22Rv1 (cell line): ENCODE results near the gene ALLC.

ENCODE experiments used
- H3K27ac ChIP-seq: fragments of 450-650 bp; 2 replicates; pipeline ENCODE4 v1.5.1; 2017
- CTCF ChIP-seq: fragments of 450-650 bp; IDR thresholded peaks from 2 replicates; pipeline ENCODE4 v1.5.1; 2017; ENCODE audit warnings: mild to moderate bottlenecking
- ZFX ChIP-seq: fragments of 450-650 bp; IDR thresholded peaks from 2 replicates; pipeline ENCODE4 v1.6.1; 2017; ENCODE audit warnings: antibody characterized with exemption, borderline replicate concordance

The ALLC gene

DNA sequence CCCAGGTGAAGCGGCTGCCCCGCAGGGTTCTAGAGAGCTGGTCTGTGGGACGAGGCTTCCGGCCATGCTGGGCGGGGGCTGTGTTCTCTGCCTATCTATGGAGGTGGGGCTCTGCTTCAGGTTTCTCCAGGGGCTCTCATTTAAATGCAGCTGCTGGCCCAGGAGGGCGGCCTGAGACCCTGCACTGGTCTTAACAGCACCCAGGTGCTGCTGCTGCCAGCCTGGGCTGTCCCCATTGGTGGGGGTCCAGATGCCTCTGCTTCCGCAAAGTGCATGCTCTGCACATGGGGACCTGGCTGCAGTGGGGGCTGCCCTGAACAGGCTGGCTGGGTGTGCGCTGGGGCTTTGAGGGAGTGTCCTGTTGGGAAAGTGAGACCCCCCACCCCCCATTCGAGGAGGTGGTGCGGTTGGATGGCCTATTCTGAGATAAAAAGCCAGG, 29.7 kb upstream of the ALLC start:
- H3K27ac ChIP-seq: no peak overlapping the region
- TF ChIP-seq CTCF (no peak), ZFX (no peak)

- H3K27ac ChIP-seq: no peak overlapping the region
- TF ChIP-seq ZFX (no peak), CTCF (peak; percentile 21)
These were observed 29.2 kb upstream of the ALLC start for GRCh38 chr2:3628800-3629199.

DNA sequence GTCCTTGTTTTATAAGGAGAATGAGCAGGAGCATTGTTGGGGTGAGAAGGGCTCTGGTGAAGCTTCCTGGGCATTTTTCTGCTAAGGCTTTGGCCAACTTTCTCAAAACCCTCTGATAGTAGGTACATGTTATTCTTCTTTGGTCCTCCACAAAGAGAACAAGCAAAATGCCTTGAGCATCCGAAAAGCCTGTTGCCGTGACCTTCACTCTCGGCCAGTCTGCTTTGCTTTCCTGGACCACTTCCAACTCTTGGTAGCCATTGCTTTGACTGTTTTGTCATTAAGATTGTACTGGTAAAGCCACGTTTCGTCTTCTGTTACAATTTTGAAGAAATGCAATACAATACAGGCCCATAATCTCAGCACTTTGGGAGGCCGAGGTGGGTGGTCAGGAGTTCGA, 27.4 kb upstream of the ALLC start:
- TF ChIP-seq CTCF (no peak), ZFX (no peak)

DNA sequence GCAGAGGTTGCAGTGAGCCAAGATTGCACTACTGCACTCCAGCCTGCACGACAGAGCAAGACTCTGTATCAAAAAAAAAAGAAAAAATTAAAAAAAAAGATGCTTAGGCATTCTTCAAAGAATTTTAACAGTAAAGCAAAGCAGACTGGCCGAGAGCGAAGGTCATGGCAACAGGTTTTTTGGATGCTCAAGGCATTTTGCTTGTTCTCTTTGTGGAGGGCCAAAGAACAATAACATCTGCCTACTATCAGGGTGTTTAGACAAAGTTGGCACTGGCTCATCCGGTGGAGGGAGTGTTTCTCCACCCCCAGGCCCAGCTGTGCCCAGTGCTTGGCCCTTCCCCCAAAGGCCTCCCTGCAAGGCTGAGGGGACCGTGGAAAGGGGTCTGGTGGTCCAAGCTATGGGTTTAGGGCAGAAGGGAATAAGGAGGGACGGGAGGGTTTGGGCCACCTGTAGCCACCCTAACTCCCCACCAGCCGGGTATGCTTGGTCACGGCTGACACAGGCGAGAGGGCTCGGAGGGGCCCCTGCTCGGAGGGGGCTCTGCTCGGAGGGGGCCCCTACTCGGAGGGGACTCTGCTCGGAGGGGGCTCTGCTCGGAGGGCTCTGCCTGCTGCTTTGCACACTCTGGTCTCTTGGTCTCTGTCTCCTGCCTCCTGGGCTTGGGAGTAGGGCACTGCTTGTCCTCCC, 26.7 kb upstream of the ALLC start:
- TF ChIP-seq ZFX: no peak
- TF ChIP-seq CTCF: no peak
- no peak overlapping the region for H3K27ac ChIP-seq

More for the DNA sequence above, 27.4 kb upstream of the ALLC start:
- no peak overlapping the region for H3K27ac ChIP-seq

DNA sequence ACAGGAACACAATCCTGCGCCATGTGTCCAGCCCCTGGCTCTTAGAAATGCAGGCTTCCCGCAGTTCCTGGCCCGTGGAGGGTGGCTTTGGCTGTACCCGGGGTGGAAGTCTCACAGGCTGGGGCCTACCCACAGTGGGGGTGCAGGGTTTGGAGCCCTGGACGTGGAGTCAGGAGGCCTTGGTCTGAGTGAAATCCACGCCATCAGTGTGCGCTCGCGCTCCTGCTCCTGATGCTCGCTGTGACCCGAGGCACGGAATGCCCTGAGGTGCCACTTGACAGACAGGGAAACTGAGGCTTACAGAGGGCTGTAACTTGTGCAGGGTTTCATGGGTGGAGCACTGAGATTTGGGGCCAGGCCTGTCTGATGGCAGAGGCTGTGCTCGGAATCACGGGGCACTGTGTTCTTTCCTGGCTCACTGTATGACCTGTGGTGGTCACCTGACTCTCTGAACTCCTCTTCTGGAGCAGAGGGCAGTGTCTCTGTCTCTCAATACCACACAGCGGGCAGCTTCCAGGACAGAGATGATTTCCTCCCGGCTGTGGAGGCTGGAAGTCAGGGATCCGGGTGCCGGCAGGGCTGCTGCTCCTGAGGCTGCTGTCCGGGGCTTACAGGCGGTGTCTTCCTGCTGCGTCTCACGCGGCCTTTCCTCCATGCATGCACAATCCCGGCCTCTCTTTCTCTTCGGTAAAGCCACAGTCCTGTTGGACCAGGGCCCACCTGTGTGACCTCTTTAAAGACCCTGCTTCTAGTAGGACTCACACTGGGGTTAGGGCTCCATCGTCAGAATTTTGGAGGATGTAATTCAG, 25.9 kb upstream of the ALLC start:
- H3K27ac ChIP-seq: no peak overlapping the region
- no peak for TF ChIP-seq ZFX
- TF ChIP-seq CTCF: no peak

DNA sequence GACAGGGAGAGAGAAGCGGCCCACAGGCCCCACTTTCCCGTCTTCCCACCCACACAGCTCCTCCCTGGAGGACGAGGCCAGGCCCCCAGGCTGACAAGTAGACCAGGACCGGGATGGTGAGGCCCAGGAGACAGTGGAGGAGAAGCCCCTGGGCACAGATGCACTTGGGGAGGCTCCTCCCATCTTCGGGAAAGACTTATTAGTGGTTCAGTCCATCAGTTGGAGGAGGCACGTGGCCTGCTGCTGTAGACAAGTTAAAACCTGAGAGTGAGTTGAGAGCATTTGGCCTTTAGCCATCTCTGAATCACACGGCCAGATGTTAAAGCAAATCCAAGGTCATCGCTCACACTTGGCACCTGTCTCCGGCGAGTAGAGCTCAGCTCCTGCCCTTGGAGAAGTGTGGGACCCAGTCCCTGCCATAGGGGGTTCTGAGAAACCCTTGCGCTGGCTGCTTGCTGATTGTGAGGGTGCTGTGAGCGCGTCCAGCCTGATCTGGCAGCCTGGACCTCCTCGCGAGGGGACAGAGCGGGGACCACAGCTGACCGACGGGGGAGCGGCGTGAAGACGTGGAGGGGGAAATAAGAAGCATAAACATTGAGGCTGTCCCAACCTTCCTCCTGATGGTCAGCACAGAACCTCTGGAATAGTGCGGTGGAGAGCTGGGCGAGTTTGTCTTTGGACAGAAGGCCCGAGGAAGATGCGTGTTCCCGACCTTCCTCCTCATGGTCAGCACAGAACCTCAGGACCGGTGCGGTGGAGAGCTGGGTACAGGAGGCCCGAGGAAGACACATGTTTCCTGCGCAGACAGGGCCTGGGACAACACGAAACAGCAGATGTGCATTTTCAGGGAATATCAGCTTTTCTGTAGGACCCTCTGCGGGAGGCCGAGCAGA, 24.7 kb upstream of the ALLC start:
- H3K27ac ChIP-seq: no peak overlapping the region
- TF ChIP-seq ZFX (no peak), CTCF (no peak)
